Measurements from ENCODE around the gene GAB3. TPM values are rescaled to one million over a fixed set of nuclear protein-coding genes. Genes with fewer than 3 reads are reported as not detected.
"Not testable (repeated sequence)": the region's sequence is repeated elsewhere in the genome, so short reads cannot be mapped to it uniquely, and the experiment has no call there.

Gene GAB3
- total and polyA plus RNA-seq, 12 donors: 1.9 to 11.8 (median 5.0) TPM

GRCh38 chrX:154628960-154629359 is 121.9 kb downstream of the GAB3 start:
- H3K4me3 ChIP-seq; H3K9me3 ChIP-seq (replicated peaks in 1 of 3); intact Hi-C loops (cut with DNase I); H3K27me3 ChIP-seq; H3K27ac ChIP-seq; H3K4me1 ChIP-seq (replicated peaks in 1 of 2); DNase-seq; H3K36me3 ChIP-seq (replicated peaks in 1 of 2): not testable (repeated sequence)
- WGBS, 4 donors: no CpG with 5 or more reads among the region's 5 CpGs

Small RNA genes within 50 kb of the gene (small RNA-seq; reads per million reads assigned to genes)
- gene SNORA36A: 0 reads per million in 2 donors

Other genes starting within 250 kb of the GAB3 start
- gene FAM3A, start 234.8 kb downstream of the GAB3 start, total RNA-seq: 10 to 100 TPM; 42.9 to 77.1 (median 50.9) TPM
- 100 to 1,000 TPM in 1 of 3 donors, 10 to 100 TPM in 2; 13.5 to 115 (median 92.8) TPM for gene FAM3A, start 234.8 kb downstream of the GAB3 start, polyA plus RNA-seq
- 100 to 1,000 TPM in 5 of 9 donors, 10 to 100 TPM in 4; 22.1 to 124 (median 102) TPM for gene G6PD, start 204.2 kb downstream of the GAB3 start, total RNA-seq
- 10 to 100 TPM; 41.6 to 93.6 (median 78.0) TPM for gene G6PD, start 204.2 kb downstream of the GAB3 start, polyA plus RNA-seq
- 10 to 100 TPM; 12.5 to 47.5 (median 29.8) TPM for gene IKBKG, start 203.5 kb downstream of the GAB3 start, total RNA-seq
- gene IKBKG, start 203.5 kb downstream of the GAB3 start, polyA plus RNA-seq: 10 to 100 TPM in 2 of 3 donors, 1 to 10 TPM in 1; 9.6 to 39.1 (median 36.1) TPM
- not detected for gene CTAG1A, start 165.9 kb downstream of the GAB3 start, total RNA-seq
- gene CTAG1A, start 165.9 kb downstream of the GAB3 start, polyA plus RNA-seq: under 1 TPM in 1 of 3 donors, not detected in 2; 0.34 TPM
- gene CTAG1B, start 131.8 kb downstream of the GAB3 start, total RNA-seq: not detected
- gene CTAG1B, start 131.8 kb downstream of the GAB3 start, polyA plus RNA-seq: under 1 TPM in 1 of 3 donors, not detected in 2; 0.57 TPM
- gene CTAG2, start 97.5 kb downstream of the GAB3 start, total RNA-seq: 1 to 10 TPM in 1 of 9 donors, not detected in 8; 5.5 TPM
- 1 to 10 TPM in 1 of 3 donors, under 1 TPM in 1, not detected in 1; 0.79 to 7.2 TPM for gene CTAG2, start 97.5 kb downstream of the GAB3 start, polyA plus RNA-seq
- gene DKC1, start 11.8 kb upstream of the GAB3 start, total RNA-seq: 10 to 100 TPM; 20.2 to 48.6 (median 27.4) TPM
- 100 to 1,000 TPM in 1 of 3 donors, 10 to 100 TPM in 2; 22.0 to 111 (median 37.4) TPM for gene DKC1, start 11.8 kb upstream of the GAB3 start, polyA plus RNA-seq
- 100 to 1,000 TPM in 1 of 9 donors, 10 to 100 TPM in 8; 35.2 to 188 (median 59.1) TPM for gene MPP1, start 54.4 kb upstream of the GAB3 start, total RNA-seq
- gene MPP1, start 54.4 kb upstream of the GAB3 start, polyA plus RNA-seq: 10 to 100 TPM; 34.4 to 60.8 (median 53.0) TPM
- under 1 TPM in 1 of 9 donors, not detected in 8; 0.11 TPM for gene SMIM9, start 83.6 kb upstream of the GAB3 start, total RNA-seq
- not detected for gene SMIM9, start 83.6 kb upstream of the GAB3 start, polyA plus RNA-seq
- 10 to 100 TPM in 6 of 9 donors, 1 to 10 TPM in 2, under 1 TPM in 1; 0.61 to 49.2 (median 20.5) TPM for gene F8A1, start 135.3 kb upstream of the GAB3 start, total RNA-seq
- gene F8A1, start 135.3 kb upstream of the GAB3 start, polyA plus RNA-seq: 10 to 100 TPM; 40.5 to 50.1 (median 47.6) TPM